GM10266 (cell line): Measurements from ENCODE around the gene MYH15.

Experiments
- DNase-seq: peaks from one replicate; pipeline ENCODE4 v3.0.0; 2012; ENCODE audit errors: extremely low spot score
- TF ChIP-seq, protein P1 (sequence below): IDR thresholded peaks from 2 replicates; pipeline ENCODE4 v1.5.1; 2012; ENCODE audit warnings: mild to moderate bottlenecking, low read depth; ENCODE audit not compliant: control insufficient read depth, insufficient read depth; ENCODE audit errors: missing control alignments

MYH15 gene

DNA sequence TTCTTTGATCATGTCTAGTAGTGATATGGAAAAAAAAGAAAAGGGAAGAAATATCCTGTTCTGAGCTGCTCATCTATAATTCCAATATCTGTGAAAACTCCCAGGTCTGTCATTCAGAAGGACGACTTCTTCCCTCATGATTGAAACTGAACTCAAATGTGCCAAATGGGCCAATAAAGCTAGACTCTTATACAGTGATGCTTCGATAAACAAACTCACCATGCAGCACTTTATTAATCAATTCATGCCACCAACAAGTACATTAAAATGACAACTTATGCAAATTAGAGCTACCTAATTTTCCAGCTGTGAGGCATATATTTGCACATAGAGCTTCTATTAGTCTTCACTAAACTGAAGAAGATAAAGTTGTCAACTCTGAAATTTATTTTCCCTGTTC, 15.6 kb upstream of the MYH15 start:
- TF ChIP-seq, protein P1, sequence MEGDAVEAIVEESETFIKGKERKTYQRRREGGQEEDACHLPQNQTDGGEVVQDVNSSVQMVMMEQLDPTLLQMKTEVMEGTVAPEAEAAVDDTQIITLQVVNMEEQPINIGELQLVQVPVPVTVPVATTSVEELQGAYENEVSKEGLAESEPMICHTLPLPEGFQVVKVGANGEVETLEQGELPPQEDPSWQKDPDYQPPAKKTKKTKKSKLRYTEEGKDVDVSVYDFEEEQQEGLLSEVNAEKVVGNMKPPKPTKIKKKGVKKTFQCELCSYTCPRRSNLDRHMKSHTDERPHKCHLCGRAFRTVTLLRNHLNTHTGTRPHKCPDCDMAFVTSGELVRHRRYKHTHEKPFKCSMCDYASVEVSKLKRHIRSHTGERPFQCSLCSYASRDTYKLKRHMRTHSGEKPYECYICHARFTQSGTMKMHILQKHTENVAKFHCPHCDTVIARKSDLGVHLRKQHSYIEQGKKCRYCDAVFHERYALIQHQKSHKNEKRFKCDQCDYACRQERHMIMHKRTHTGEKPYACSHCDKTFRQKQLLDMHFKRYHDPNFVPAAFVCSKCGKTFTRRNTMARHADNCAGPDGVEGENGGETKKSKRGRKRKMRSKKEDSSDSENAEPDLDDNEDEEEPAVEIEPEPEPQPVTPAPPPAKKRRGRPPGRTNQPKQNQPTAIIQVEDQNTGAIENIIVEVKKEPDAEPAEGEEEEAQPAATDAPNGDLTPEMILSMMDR = no peak

DNA sequence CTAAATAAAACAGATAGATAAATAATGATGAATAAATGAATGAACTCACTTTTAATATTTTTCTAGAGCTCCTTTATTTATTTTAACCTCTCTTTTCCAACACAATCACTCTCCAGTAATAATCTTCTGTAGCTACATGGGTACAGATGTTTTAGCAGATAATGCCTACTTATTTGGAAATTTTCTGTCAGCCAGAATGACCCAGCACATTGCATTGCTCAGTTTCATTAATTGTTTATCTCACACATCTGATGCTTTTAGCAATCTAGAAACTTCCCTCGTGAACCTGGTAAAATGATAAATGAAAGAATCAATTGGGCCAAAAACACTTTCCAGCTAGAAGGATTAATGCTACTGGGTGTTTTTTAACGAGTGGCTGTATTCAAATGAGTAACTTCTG, 14.9 kb upstream of the MYH15 start:
- no peak for DNase-seq
- TF ChIP-seq, protein P1 = no peak

More for the DNA sequence above, 15.6 kb upstream of the MYH15 start:
- DNase-seq = no peak

DNA sequence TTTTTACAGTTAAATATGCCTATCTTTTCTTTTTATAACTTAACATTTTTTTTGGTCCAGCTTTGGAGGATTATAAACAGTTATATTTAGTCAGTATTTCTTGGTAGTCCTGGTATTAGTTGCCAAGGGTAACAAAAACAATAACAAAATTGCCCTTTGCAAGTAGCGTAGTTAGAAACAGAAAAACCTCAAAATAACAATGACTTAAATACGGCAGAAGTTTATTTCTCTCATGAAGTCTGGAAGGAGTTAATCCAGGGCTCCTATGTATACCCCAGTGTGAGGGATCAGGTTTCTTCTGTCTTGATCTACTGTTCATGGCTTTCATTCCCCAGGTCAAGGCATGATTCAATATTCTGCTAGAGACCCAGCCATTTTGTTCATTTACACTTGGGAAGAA, 14.1 kb upstream of the MYH15 start:
- no peak for DNase-seq
- TF ChIP-seq, protein P1 = no peak

DNA sequence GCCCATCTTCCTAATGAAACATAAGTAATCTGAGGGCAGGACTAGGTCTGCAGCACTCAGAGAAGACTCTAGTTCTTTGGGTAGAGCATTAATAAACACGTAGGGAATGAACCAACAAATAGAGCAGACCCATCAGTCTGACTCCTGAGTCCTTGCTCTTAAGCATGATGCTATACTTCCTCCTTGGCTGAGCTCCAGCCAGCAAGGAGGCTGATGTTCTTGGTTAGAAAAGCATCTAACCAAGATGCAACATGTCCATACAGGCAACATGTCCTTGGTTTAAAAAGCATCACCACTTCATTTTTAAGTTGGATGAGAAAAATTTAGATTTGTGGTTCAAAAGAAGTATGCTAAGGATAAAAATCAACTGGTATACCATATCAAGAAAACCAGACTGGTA, 8.5 kb upstream of the MYH15 start:
- DNase-seq = no peak
- TF ChIP-seq, protein P1 = no peak

DNA sequence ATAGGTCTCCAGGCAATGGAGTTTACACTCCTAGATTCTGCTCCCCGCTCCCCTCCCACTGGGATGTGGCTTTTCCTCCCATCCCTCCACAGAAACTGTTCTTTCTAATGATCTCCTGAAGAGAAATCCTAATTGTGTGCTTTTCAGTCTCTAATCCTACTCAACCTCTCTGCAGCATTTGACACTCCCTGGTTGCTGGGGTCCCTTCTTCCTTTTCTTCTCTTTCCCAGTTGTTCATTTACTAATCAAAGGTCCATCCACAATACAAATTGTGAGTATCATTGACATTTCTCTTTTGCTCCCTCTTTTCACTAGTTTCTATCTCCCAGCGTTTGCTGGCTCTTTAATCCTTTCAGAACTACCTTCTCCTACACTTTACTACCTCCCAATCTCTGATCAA, 6.5 kb upstream of the MYH15 start:
- TF ChIP-seq, protein P1 = no peak

DNA sequence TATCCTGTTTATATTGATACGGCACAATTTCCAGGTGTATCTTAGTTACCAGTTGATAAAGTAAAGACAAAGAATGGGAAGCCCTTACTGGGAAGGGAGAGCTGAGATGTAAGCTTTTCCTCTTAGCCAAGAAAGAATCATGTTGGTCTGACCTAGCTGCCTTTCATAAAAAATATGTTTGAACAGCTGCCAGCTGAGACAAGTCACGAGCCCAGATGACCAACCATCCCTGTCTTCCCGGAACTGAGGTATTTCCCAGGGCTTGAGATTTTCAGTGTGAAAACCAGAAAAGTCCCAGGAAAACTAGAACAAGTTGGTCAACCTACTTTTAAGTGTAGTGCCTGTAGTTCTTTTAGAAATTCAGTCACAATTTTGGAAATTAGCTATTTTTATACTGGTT, 3.6 kb upstream of the MYH15 start:
- TF ChIP-seq, protein P1 = no peak
- no peak for DNase-seq

More for the DNA sequence above, 6.5 kb upstream of the MYH15 start:
- no peak for DNase-seq

DNA sequence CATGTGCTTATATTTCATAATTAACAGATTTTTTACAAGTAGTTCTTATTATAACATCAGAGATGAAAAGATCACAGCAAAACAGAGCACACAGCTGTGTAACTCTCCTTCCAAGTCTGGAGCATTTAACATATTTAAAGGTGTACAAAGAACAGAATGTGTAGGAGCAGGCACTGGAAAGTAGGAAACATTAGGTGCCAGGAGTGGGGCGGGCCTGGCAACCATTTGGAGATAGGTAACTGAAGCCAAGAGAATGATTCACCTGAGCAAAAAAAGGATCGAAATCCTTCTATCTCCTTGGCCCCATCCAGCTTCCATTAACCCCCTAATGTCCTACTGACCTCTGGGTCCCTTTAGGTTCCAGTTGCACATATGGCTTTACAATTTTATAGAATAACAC, 2.3 kb upstream of the MYH15 start:
- DNase-seq = no peak
- TF ChIP-seq, protein P1 = no peak
